Stimulated activated CD8-positive, alpha-beta memory T cell treated with anti-CD3 and anti-CD28 coated beads, Interleukin-12 subunit alpha, Interleukin-12 subunit beta, amount 100 ng/mL, for 24 hours (primary cell): Measurements from ENCODE around the gene CDKAL1.

Source experiments
- DNase-seq: peaks from one replicate; pipeline ENCODE4 v3.0.0-alpha.2; 2020; ENCODE audit errors: extremely low read depth

The CDKAL1 gene

DNA sequence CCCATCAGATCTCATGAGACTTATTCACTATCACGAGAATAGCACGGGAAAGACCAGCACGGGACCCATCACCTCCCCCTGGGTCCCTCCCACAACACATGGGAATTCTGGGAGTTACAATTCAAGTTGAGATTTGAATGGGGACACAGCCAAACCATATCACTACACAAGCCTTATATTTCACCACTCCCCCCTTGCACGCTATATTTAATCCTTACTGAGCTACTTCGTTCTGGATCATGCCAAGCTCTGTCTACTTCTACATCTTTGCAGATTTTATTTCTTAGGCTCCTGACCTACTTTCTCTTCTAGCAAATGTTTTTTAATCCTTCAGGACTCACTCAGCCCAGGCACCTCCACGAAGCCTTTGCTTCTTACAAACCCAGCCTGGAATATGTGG, 606.7 kb downstream of the CDKAL1 start:
- no peak for DNase-seq

DNA sequence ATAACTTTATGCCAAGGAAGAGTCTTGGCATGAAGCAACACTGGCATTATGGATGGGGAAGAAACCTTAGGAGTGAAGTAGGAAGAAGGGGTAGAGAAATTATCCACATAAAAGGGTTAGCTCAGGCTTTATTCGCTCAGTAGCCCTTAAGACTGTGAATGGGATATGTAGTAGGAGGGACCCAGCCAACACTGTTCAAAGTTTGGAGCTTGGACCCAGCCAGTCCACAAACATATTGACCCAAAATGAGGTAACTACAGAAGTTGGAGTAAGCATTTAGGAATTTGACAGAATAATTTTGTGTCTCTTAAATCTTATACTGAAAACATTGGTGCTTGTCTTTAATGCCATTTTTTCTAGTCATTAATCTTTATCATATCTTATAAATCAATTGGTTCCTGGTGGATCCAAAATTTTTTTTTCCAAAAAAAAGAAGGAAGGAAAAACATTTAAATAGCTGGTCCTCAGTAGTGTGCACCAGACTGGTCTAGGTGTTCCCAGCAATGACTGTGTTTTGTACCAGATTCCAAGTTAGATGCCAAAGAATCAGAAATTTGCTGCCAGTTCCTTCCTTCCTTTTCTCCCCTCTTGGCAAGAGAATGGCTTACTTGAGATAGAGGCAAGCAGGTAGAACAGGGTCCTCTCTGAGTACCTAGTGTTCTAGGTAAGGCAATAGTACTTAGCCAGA, 607.5 kb downstream of the CDKAL1 start:
- no peak for DNase-seq

DNA sequence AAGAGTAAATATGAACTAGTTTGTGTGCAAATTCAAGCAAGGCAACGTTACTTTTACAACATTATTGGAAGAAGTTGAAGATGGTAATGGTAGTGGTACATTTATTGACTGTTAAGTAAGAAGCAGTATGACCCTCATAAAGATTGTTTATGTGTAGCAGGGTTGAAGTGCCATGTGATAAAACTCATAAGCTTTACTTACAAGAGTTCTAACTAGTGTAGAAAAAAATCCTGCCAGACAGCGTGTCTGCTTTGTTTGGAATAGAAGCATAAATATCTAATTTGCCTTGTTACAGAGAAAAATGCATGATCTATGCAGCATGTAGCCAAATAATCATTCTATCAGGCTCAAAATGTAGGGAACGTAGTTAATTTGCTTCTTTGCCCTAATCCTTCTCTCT, 608.5 kb downstream of the CDKAL1 start:
- DNase-seq = no peak

DNA sequence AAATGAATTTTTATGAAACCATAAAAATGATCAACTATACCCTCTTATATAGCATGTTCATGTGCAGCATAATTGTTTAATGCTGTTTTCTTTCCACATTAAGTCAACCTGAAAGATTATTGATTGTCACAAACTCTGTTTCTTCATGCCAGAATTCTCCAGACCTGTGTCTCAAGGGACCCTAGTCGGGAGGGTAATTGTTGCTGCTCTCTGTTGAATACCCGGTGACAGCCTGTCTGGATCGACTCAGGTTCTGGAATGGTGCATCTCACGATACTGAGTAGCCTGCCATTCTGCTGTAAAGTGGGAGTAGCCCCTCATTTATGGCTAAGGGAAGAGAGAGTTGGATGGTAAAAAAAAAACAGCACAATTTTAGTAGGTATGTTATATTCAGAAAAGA, 609.4 kb downstream of the CDKAL1 start:
- no peak for DNase-seq

- DNase-seq = no peak
Observed at GRCh38 chr6:21144928-21145327, 610.7 kb downstream of the CDKAL1 start.

- DNase-seq = no peak
Observed at GRCh38 chr6:21147995-21148394, 613.7 kb downstream of the CDKAL1 start.

GRCh38 chr6:21149470-21149869, 615.2 kb downstream of the CDKAL1 start:
- no peak for DNase-seq

DNA sequence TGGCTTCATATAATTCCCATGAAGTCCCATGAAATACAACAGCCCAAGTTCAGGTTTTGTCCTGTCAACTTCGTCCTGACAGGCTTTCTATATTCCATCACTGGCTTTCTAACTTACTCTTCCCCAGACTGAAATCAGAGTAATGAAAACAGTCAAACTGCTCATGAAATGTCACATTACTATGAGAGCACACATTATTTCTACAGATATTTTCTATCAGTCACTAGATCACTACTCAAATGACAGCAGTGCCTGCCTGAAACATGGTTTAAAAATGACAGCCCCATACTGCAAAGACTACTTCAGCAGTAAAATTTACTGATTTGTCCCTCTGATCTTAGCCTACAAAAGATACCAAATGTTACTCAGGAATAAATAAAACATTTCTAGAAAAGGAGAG, 616.4 kb downstream of the CDKAL1 start:
- no peak for DNase-seq

DNA sequence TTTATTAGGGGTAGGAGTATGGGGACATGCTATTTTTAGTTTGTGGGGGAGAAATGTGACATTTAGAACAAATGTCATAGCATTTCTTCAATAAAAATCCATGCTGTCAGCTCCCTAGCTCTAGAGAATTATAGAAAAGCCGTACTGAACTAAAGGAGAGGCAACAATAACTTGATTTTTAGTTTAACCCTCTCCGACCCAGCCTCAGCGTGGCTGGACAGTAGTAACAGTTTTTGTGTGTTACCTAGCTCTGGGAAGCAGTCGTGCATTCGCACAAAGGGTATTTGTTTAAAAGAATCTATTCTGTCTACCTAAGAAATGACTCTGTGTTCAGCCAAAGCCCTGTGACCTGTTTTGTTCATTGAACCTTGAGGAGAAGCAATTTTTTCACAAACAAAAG, 616.9 kb downstream of the CDKAL1 start:
- DNase-seq = no peak

DNA sequence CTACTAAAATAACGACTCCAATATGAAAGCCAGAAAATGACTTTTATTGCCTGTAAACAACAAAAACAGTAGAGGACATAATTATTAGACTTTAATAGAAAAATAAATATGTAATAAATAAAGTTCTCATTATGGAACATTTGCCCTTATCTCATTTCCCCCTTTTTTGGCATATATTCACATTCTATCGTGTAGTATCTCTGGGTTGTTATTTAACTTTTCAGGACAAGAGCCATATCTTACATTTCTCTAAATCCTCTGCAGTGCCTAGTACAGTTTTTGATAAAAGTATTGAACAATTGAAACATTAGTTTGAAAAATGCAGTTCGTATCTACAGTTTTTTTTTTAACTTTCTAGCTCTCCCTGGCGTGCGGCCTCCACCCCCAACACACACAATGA, 617.3 kb downstream of the CDKAL1 start:
- no peak for DNase-seq

DNA sequence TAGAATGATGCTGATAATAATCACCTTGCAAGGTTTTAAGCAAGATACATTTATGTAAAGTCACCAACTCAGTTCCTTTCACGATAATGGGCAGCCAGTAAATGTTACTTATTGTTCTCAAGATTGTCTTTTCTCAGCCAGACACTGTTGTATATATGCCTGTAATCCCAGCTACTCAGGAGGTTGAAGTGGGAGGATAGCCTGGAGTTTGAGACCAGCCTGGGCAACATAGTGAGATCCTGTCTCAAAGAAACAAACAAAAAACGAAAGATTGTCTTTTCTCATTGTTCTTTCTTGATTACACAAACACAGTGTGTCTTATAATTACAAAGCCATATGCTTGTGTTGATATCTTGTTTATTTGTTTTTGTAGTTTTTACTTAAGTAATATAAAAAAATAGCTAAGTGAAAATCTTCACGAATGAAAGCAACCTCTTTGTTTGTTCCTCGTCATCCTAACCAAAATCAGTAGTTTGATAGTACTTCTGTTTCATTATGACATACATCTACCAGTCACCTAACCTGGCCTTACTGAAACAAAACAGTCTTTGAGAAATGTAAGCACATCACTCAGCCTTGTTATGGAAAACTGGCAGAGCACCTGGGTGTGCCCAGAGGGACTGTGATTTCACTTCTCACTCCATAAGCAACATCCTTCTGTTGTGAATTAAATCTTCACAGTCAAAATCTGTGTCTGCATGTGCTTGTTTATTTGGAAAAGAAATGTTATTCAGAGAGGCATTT, 623.1 kb downstream of the CDKAL1 start:
- DNase-seq = no peak

- no peak for DNase-seq
Observed at GRCh38 chr6:21158149-21158548, 623.9 kb downstream of the CDKAL1 start.

DNA sequence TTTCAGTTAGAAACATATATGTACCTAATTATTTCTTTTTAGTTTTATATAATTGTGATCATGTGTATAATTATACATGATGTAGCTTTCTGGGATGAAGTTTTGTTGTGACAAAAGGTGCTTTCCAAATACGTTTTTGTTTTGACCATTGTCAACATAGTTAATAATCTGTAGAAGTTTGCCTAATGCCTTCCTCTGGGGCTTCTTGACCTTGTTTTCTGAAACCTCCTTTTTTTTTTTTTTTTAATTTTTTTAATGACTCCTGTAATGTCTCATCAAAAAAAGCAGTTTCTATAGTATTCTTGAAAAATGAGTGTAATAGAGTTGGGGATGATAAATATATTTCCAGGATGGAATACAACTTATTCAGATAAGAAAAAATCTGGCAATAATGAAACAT, 624.6 kb downstream of the CDKAL1 start:
- no peak for DNase-seq

DNA sequence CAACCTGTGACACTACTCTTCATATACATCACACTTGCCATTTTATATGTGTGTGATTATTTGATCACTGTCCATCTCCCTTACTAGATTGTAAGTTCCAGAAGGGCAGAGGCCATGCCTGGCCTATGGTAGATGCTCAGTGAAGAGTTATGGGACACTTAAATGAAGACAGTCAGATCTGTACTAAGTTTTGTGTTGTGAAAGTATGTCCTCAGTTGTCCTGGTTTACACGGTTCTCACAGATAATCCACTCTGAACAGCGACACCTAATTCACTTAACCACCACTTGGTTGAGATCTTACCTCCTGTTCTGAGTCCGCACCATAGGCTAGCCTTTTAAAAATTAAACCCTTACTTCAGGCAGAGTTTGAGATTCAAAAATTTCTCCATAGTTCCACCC, 625.2 kb downstream of the CDKAL1 start:
- DNase-seq = no peak

- no peak for DNase-seq
Observed at GRCh38 chr6:21161707-21162106, 627.5 kb downstream of the CDKAL1 start.

- DNase-seq = no peak
Observed at GRCh38 chr6:21163110-21163837, 629.0 kb downstream of the CDKAL1 start.

DNA sequence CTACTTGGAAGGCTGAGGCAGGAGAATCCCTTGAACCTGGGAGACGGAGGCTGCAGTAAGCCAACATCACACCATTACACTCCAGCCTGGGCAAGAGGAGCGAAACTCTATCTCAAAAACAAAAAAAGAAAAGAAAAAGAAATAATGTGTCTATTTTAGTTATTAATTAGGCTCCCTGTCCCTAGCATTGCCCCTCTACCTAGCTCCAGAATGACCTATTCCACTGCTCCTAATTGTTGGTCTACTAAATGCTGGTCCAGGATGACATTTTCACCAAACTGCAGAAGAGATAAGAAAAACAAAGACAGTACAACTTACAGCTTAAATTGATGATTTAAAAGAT, 629.6 kb downstream of the CDKAL1 start:
- DNase-seq = no peak

DNA sequence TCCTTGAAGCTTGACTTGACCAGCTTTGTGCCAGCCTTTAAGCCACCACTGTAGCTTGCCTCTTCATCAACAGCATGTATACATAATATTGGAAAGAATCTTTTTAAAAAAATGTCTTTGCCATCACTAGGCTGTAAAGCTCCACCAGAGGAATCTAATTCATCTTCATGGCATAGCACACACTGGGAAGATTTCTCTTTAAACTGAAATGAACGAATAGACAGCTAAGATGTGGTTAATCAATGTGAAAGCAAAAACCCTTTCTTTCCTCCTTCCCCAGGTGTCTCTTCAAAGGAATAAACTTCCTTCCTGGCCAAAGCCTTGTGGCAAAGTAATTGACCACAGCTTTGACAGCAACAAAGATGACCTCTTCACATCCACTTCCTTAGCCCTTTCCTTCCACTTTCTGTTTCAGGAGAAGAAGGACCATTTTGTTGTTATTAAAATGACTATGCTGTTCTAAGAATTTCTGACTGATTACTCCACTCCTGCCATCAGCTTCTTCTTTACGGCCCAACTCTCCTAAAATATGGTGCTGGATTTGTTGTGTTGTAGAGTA, 630.6 kb downstream of the CDKAL1 start:
- DNase-seq = no peak

DNA sequence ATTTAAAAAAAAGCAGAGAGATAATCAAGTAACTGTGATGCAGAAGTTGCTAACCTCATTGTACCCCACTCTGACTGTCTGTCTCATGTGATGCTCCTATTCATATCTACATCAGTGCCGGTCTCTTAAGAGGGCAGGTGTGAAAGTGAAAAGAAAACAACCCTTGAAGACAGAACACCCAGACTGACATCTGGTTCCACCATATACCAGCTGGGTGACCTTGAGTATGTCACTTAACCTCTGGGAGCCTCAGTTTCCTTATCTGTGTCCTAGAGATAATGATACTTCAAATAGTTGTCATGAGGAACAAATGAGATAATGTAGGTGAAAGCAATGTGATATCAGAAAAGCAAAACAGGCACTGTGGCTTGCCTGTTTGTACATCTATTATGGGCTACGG, 632.5 kb downstream of the CDKAL1 start:
- DNase-seq = no peak

GRCh38 chr6:21167790-21168189, 633.5 kb downstream of the CDKAL1 start:
- DNase-seq = no peak

GRCh38 chr6:21171801-21172200, 637.5 kb downstream of the CDKAL1 start:
- DNase-seq = no peak

GRCh38 chr6:21173031-21173430, 638.8 kb downstream of the CDKAL1 start:
- no peak for DNase-seq

DNA sequence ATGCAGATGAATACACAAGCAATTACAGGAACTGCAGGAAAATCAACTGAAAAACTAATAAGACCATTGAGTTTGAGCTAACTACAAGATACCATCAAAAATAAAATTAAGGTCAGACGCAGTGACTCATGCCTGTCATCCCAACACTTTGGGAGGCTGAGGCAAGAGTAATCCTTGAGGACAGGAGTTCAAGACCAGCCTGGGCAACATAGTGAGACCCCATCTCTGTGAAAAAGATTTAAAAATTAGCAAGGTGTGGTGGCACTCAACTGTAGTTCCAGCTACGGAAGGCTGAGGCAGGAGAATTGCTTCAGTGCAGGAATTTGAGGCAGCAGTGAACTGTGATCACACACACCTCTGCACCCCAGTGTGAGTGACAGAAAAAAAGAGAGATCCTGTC, 639.4 kb downstream of the CDKAL1 start:
- no peak for DNase-seq
